Natural killer cell (primary cell): ENCODE measurements around the gene FOXE3. TPM values are rescaled to one million over a fixed set of nuclear protein-coding genes. Genes with fewer than 3 reads are reported as not detected.

Source experiments
- ATAC-seq, 3 donors: fragments of 150-1000 bp in 2 of 3; fragments of 200-7000 bp in 1 of 3; cut with Tn5 transposase; 1 replicate in 1 of 3; 2 replicates in 2 of 3; pipeline ENCODE4 v1.10.0; 2021; ENCODE audit warnings: mild to moderate bottlenecking in 2 of 3, moderate library complexity in 2 of 3
- DNase-seq, 2 donors: peaks; one replicate each; pipeline versions ENCODE4 v3.0.0 to v3.0.0-alpha.2; 2013 to 2021; ENCODE audit warnings: mixed read lengths in 1 of 2
- H3K27ac ChIP-seq: one replicate; pipeline ENCODE4 v1.5.1; 2013; ENCODE audit warnings: mild to moderate bottlenecking, low read length
- H3K27me3 ChIP-seq: one replicate; pipeline ENCODE4 v1.6.1; 2013; ENCODE audit warnings: low read length; ENCODE audit not compliant: control insufficient read depth, insufficient read depth
- H3K36me3 ChIP-seq: one replicate; pipeline ENCODE4 v1.6.1; 2013; ENCODE audit warnings: low read length; ENCODE audit not compliant: control insufficient read depth, insufficient read depth
- H3K4me1 ChIP-seq: one replicate; pipeline ENCODE4 v1.6.1; 2013; ENCODE audit warnings: low read length; ENCODE audit not compliant: control insufficient read depth, insufficient read depth
- H3K4me3 ChIP-seq: one replicate; pipeline ENCODE4 v1.5.1; 2013; ENCODE audit warnings: low read length
- H3K9me3 ChIP-seq: one replicate; pipeline ENCODE4 v1.6.1; 2013; ENCODE audit warnings: low read length; ENCODE audit not compliant: control insufficient read depth, insufficient read depth
- H3K27ac Mint-ChIP-seq, 2 donors: one replicate each; pipeline ENCODE4 v1.8.0; 2022; ENCODE audit warnings: mild to moderate bottlenecking in 2 of 2, mixed read lengths in 2 of 2, moderate library complexity in 1 of 2
- H3K27me3 Mint-ChIP-seq, 2 donors: one replicate each; pipeline ENCODE4 v1.8.0; 2022; ENCODE audit warnings: low read depth in 2 of 2, mixed read lengths in 2 of 2
- H3K36me3 Mint-ChIP-seq: one replicate; pipeline ENCODE4 v1.8.0; 2022; ENCODE audit warnings: mixed read lengths
- H3K4me1 Mint-ChIP-seq, 2 donors: one replicate each; pipeline ENCODE4 v1.8.0; 2022; ENCODE audit warnings: mixed read lengths in 2 of 2
- H3K4me3 Mint-ChIP-seq: one replicate; pipeline ENCODE4 v1.8.0; 2022; ENCODE audit warnings: mild to moderate bottlenecking, moderate library complexity, mixed read lengths
- H3K9me3 Mint-ChIP-seq, 2 donors: one replicate each; pipeline ENCODE4 v1.8.0; 2022; ENCODE audit warnings: mixed read lengths in 2 of 2
- CTCF ChIP-seq: fragments of 200-600 bp; IDR thresholded peaks from one replicate; pipeline ENCODE4 v1.8.0; 2022; ENCODE audit warnings: antibody characterized with exemption
- WGBS: methylation state at CpG from one replicate; pipeline ENCODE4 v1.1.7; 2013; ENCODE audit warnings: missing lambda C conversion rate; ENCODE audit not compliant: insufficient coverage; 5-methylcytosine and 5-hydroxymethylcytosine counted together
- intact Hi-C: fragments of 100-400 bp; cut with micrococcal nuclease; formaldehyde crosslinking; loops from one replicate; pipeline ENCODE4 v1.14.2; 2022
- total RNA-seq, 4 donors: library from RNA; stranded (reverse); fragments of 120-200 nt in 1 of 4; gene quantifications; one replicate each; pipeline versions ENCODE4 v1.2.3 to v1.2.4, GENCODE V29; 2013 to 2022

The FOXE3 gene
- total RNA-seq = not detected
- not detected for total RNA-seq (2013)

- peaks cover 17% of the 10 kb centered on the region for H3K27me3 ChIP-seq
- Mint-ChIP-seq H3K27me3 (peaks cover 38 to 40% of the 10 kb centered on the region in 2 donors), H3K36me3 (no peaks in the 10 kb centered on the region), H3K9me3 (no peaks in the 10 kb centered on the region), H3K27ac (no peak within 1 kb of the TSS), H3K4me1 (peaks cover 0 to 11% of the 10 kb centered on the region in 2 donors), H3K4me3 (peak within 1 kb of the TSS; percentile 65)
- ATAC-seq = no peak
- H3K36me3 ChIP-seq = no peaks in the 10 kb centered on the region
- no peak within 1 kb of the TSS for H3K27ac ChIP-seq
- WGBS = 40% methylated on average over 21 of the region's 21 CpGs
- H3K4me1 ChIP-seq = peaks cover 2% of the 10 kb centered on the region
- DNase-seq = no peak
- intact Hi-C loops = no loop called here
- TF ChIP-seq CTCF = no peak
- H3K4me3 ChIP-seq = no peak within 1 kb of the TSS
- H3K9me3 ChIP-seq = no peaks in the 10 kb centered on the region
Measured at GRCh38 chr1:47415728-47416318, at the start of gene FOXE3. Gene FOXE3, plus strand, starts transcription at chr1:47416285. Its CDS starts 31 bp downstream, at chr1:47416316.

- Histone ChIP-seq H3K9me3 (no peaks in the 10 kb centered on the region), H3K4me3 (no peak overlapping the region), H3K27ac (no peak overlapping the region), H3K27me3 (no peaks in the 10 kb centered on the region), H3K4me1 (no peaks in the 10 kb centered on the region), H3K36me3 (peaks cover 21% of the 10 kb centered on the region)
- Mint-ChIP-seq H3K4me3 (no peak overlapping the region), H3K36me3 (no peaks in the 10 kb centered on the region), H3K27me3 (no peaks in the 10 kb centered on the region), H3K9me3 (no peaks in the 10 kb centered on the region), H3K27ac (no peak overlapping the region), H3K4me1 (peaks cover 5% of the 10 kb centered on the region in 2 donors)
- 96% methylated on average over 7 of the region's 7 CpGs for WGBS
- DNase-seq = no peak
- no peak for TF ChIP-seq CTCF
- ATAC-seq = no peak
- intact Hi-C loops = no loop called here
Measured at GRCh38 chr1:47367651-47368050, 48.4 kb upstream of the FOXE3 start.

- no peaks in the 10 kb centered on the region for H3K27me3 ChIP-seq
- no peaks in the 10 kb centered on the region for H3K4me1 ChIP-seq
- TF ChIP-seq CTCF = no peak
- H3K36me3 ChIP-seq = peaks cover 41% of the 10 kb centered on the region
- no peaks in the 10 kb centered on the region for H3K27me3 Mint-ChIP-seq
- H3K27ac ChIP-seq = no peak overlapping the region
- no peak for DNase-seq
- ATAC-seq = no peak
- no peaks in the 10 kb centered on the region for H3K4me1 Mint-ChIP-seq
- intact Hi-C loops = no loop called here
- H3K36me3 Mint-ChIP-seq = no peaks in the 10 kb centered on the region
- no peak overlapping the region for H3K27ac Mint-ChIP-seq
- no peaks in the 10 kb centered on the region for H3K9me3 ChIP-seq
- H3K4me3 ChIP-seq = no peak overlapping the region
- no peaks in the 10 kb centered on the region for H3K9me3 Mint-ChIP-seq
- no peak overlapping the region for H3K4me3 Mint-ChIP-seq
Measured at GRCh38 chr1:47371016-47371517, 45.0 kb upstream of the FOXE3 start.

- H3K9me3 Mint-ChIP-seq = no peaks in the 10 kb centered on the region
- no peak overlapping the region for H3K4me3 Mint-ChIP-seq
- H3K27ac Mint-ChIP-seq = no peak overlapping the region
- Histone ChIP-seq H3K4me3 (no peak overlapping the region), H3K9me3 (no peaks in the 10 kb centered on the region), H3K36me3 (peaks cover 53% of the 10 kb centered on the region), H3K27me3 (no peaks in the 10 kb centered on the region), H3K4me1 (no peaks in the 10 kb centered on the region), H3K27ac (no peak overlapping the region)
- intact Hi-C loops = no loop called here
- no peak for DNase-seq
- no peaks in the 10 kb centered on the region for H3K27me3 Mint-ChIP-seq
- TF ChIP-seq CTCF = no peak
- WGBS = no CpG with 5 or more reads among the region's 1 CpG
- no peaks in the 10 kb centered on the region for H3K4me1 Mint-ChIP-seq
- no peaks in the 10 kb centered on the region for H3K36me3 Mint-ChIP-seq
- ATAC-seq = no peak
Measured at GRCh38 chr1:47374501-47374900, 41.6 kb upstream of the FOXE3 start.
